K562 (cell line): ENCODE measurements around the gene TMEM243. TPM values are rescaled to one million over a fixed set of nuclear protein-coding genes. Genes with fewer than 3 reads are reported as not detected.

ENCODE experiments used
- ATAC-seq: fragments of 200-7000 bp; cut with Tn5 transposase; 3 replicates; pipeline ENCODE4 v1.9.1; 2020; ENCODE audit warnings: moderate library complexity
- BruUV-seq: library from RNA; stranded (reverse); fragments of 400-500 nt; replicated peaks from 2 replicates; lab custom pipeline; 2021; lab: Mats Ljungman, UMichigan
- CTCF ChIA-PET: fragments of 300-600 bp; formaldehyde crosslinking; extraction: SDS; loops from one replicate; lab custom pipeline; 2021; ENCODE audit warnings: low intra/inter-chr PET ratio; lab: Yijun Ruan, JAX
- POLR2A ChIA-PET: fragments of 300-600, 350-650 bp; sonication (Branson Sonifier 250); formaldehyde crosslinking; extraction: SDS; loops from one replicate; lab custom pipeline; 2021; ENCODE audit warnings: antibody characterized with exemption, inconsistent platforms; lab: Yijun Ruan, JAX
- DNase-seq, 4 experiments: peaks; one replicate each; pipeline versions ENCODE4 v3.0.0 to v3.0.0-alpha.2; 2011 to 2018; ENCODE audit warnings: low spot score in 3 of 4, mixed read lengths in 3 of 4; ENCODE audit errors: extremely low read depth in 1 of 4
- FAIRE-seq: peaks from 2 replicates; lab custom pipeline; 2011; peaks lifted over from hg19 to GRCh38; lab: Jason Lieb, UNC
- H2AFZ ChIP-seq: 2 replicates; pipeline ENCODE4 v1.6.0; 2011; ENCODE audit warnings: low read depth, low read length, control low read depth, inconsistent platforms
- H3K27ac ChIP-seq: fragments of 200-600 bp; 3 replicates; pipeline ENCODE4 v1.8.0; 2011; ENCODE audit warnings: low read depth, mild to moderate bottlenecking, control low read depth, inconsistent platforms, low read length, moderate library complexity, mixed read lengths; ENCODE audit errors: extremely low read depth
- H3K27me3 ChIP-seq, 2 experiments: fragments of 300-600 bp in 1 of 2; 2 replicates in 1 of 2; 3 replicates in 1 of 2; pipeline versions ENCODE4 v1.6.0 to v1.8.0; 2011; ENCODE audit warnings: inconsistent platforms in 2 of 2, low read length in 2 of 2, mild to moderate bottlenecking in 1 of 2, mixed read lengths in 1 of 2, moderate library complexity in 1 of 2; ENCODE audit not compliant: control insufficient read depth in 2 of 2, insufficient read depth in 2 of 2
- H3K36me3 ChIP-seq: fragments of 300-600 bp; 3 replicates; pipeline ENCODE4 v1.8.0; 2011; ENCODE audit warnings: mild to moderate bottlenecking, low read length, inconsistent platforms; ENCODE audit not compliant: control insufficient read depth, insufficient read depth
- H3K4me1 ChIP-seq, 2 experiments: fragments of 200-600 bp in 1 of 2; replicated peaks in 1 of 2; 2 replicates in 1 of 2; 3 replicates in 1 of 2; pipeline versions ENCODE4 v1.5.1 to v1.8.0; 2011; ENCODE audit warnings: inconsistent platforms in 2 of 2, low read length in 2 of 2, mild to moderate bottlenecking in 1 of 2, mixed read lengths in 1 of 2, moderate library complexity in 1 of 2; ENCODE audit not compliant: control insufficient read depth in 2 of 2, insufficient read depth in 2 of 2
- H3K4me2 ChIP-seq: 2 replicates; pipeline ENCODE4 v1.6.1; 2011; ENCODE audit warnings: low read length, control low read depth, inconsistent platforms, mixed read lengths; ENCODE audit not compliant: insufficient read depth
- H3K4me3 ChIP-seq: fragments of 200-600 bp; sonication (generic), shearing (Covaris generic); 2 replicates; pipeline ENCODE4 v1.5.1; 2016; ENCODE audit warnings: control low read depth, inconsistent platforms
- H3K79me2 ChIP-seq: fragments of 200-600 bp; 3 replicates; pipeline ENCODE4 v1.8.0; 2011; ENCODE audit warnings: low read length, inconsistent platforms; ENCODE audit not compliant: control insufficient read depth, insufficient read depth
- H3K9ac ChIP-seq, 2 experiments: 2 replicates each; pipeline versions ENCODE4 v1.6.0 to v1.6.1; 2011; ENCODE audit warnings: low read depth in 2 of 2, low read length in 2 of 2, control low read depth in 1 of 2, inconsistent platforms in 1 of 2, mild to moderate bottlenecking in 1 of 2, mixed read lengths in 1 of 2; ENCODE audit not compliant: insufficient read depth in 1 of 2
- H3K9me1 ChIP-seq: one replicate; pipeline ENCODE4 v1.6.0; 2011; ENCODE audit warnings: inconsistent platforms, mild to moderate bottlenecking, low read length, moderate library complexity; ENCODE audit not compliant: control insufficient read depth, insufficient read depth
- H3K9me3 ChIP-seq: replicated peaks from 2 replicates; pipeline ENCODE4 v1.5.1; 2011; ENCODE audit warnings: low read depth, low read length, inconsistent platforms; ENCODE audit not compliant: control insufficient read depth, insufficient read depth
- H4K20me1 ChIP-seq: replicated peaks from 2 replicates; pipeline ENCODE4 v1.6.1; 2011; ENCODE audit warnings: low read length, inconsistent platforms, mixed read lengths; ENCODE audit not compliant: control insufficient read depth, insufficient read depth
- GTF2F1 ChIP-seq: IDR thresholded peaks from 2 replicates; pipeline ENCODE4 v1.6.1; 2011; ENCODE audit warnings: low read depth, low read length, improper control_type of control experiment
- HCFC1 ChIP-seq: IDR thresholded peaks from 2 replicates; pipeline ENCODE4 v1.6.1; 2012; ENCODE audit warnings: low read depth, low read length, improper control_type of control experiment
- HDGF ChIP-seq: fragments of 450-650 bp; IDR thresholded peaks from 2 replicates; pipeline ENCODE4 v1.6.1; 2016
- JUN ChIP-seq, 2 experiments: sonication (generic) in 1 of 2; formaldehyde crosslinking in 1 of 2; IDR thresholded peaks; 2 replicates each; pipeline versions ENCODE4 v1.6.1 to v1.8.0; 2012 to 2022; ENCODE audit warnings: borderline replicate concordance in 2 of 2, mild to moderate bottlenecking in 2 of 2, improper control_type of control experiment in 1 of 2, low read depth in 1 of 2, low read length in 1 of 2, missing genetic modification reagents in 1 of 2
- KLF13 ChIP-seq: fragments of 450-650 bp; IDR thresholded peaks from 2 replicates; pipeline ENCODE4 v1.6.1; 2016; ENCODE audit warnings: missing genetic modification characterization, low read depth, mild to moderate bottlenecking, missing compliant biosample characterization, moderate library complexity, borderline replicate concordance
- MTA3 ChIP-seq: fragments of 450-650 bp; formaldehyde crosslinking; IDR thresholded peaks from 2 replicates; pipeline ENCODE4 v1.6.1; 2017; ENCODE audit warnings: mild to moderate bottlenecking, borderline replicate concordance
- MTF1 ChIP-seq: fragments of 250-450 bp; sonication (Bioruptor Pico); IDR thresholded peaks from 2 replicates; pipeline ENCODE4 v1.9.0; 2021; ENCODE audit warnings: moderate library complexity, mild to moderate bottlenecking, inconsistent platforms, borderline replicate concordance
- POU5F1 ChIP-seq: fragments of 150-350 bp; IDR thresholded peaks from 2 replicates; pipeline ENCODE4 v1.6.1; 2014; ENCODE audit warnings: borderline replicate concordance, low read length, low read depth, mild to moderate bottlenecking; ENCODE audit not compliant: partially characterized antibody
- SMARCA4 ChIP-seq: fragments of 450-650 bp; IDR thresholded peaks from 2 replicates; pipeline ENCODE4 v1.6.1; 2016
- TCF3 ChIP-seq: sonication (generic); formaldehyde crosslinking; IDR thresholded peaks from 2 replicates; pipeline ENCODE4 v1.4.0; 2020; ENCODE audit warnings: mild to moderate bottlenecking, missing genetic modification reagents
- TEAD1 ChIP-seq, 2 experiments: fragments of 450-650 bp in 1 of 2; sonication (generic) in 1 of 2; formaldehyde crosslinking; IDR thresholded peaks; 2 replicates each; pipeline versions ENCODE4 v1.4.0 to v1.8.0; 2020 to 2022; ENCODE audit warnings: mild to moderate bottlenecking in 2 of 2, missing genetic modification reagents in 1 of 2
- ZEB2 ChIP-seq: fragments of 450-650 bp; IDR thresholded peaks from 2 replicates; pipeline ENCODE4 v1.6.1; 2016
- ZNF408 ChIP-seq: fragments of 250-450 bp; sonication (Bioruptor Pico); IDR thresholded peaks from 2 replicates; pipeline ENCODE4 v1.4.0; 2020; ENCODE audit warnings: low read depth, mild to moderate bottlenecking, moderate library complexity
- whole genome bisulfite sequencing: fragments of 100-300 bp; shearing (Covaris generic); methylation state at CpG from one replicate; pipeline ENCODE4 v1.1.6; 2016; ENCODE audit warnings: low coverage, mixed read lengths; ENCODE audit not compliant: insufficient coverage; ENCODE audit errors: missing lambda C conversion rate; 5-methylcytosine and 5-hydroxymethylcytosine counted together
- in situ Hi-C: fragments of 300-500 bp; cut with MboI; formaldehyde crosslinking; loops from 4 replicates; pipeline ENCODE4 v1.15.0; 2018; ENCODE audit warnings: inconsistent platforms, mixed read lengths
- intact Hi-C: fragments of 100-400 bp; cut with micrococcal nuclease; formaldehyde crosslinking; loops from 2 replicates; pipeline ENCODE4 v1.14.2; 2022
- polyA plus RNA-seq, 8 experiments: library from polyadenylated mRNA; depleted of rRNA in 4 of 8; stranded (reverse) in 5 of 8; unstranded in 3 of 8; fragments of >200 nt; fragmentation: Nextera tagmentation in 2 of 8; fragmentation: Illumina TruSeq in 1 of 8; extraction: Ambion mirVana in 2 of 8; extraction: Trizol in 1 of 8; gene quantifications; 2 replicates each; pipeline versions ENCODE4 v1.2.1 to v1.2.3, GENCODE V29; 2011 to 2014; ENCODE audit warnings: inconsistent platforms in 1 of 8, missing spikeins in 1 of 8
- total RNA-seq, 7 experiments: library from RNA; depleted of rRNA in 6 of 7; stranded (reverse); fragments of >200 nt in 6 of 7; fragmentation: Illumina TruSeq in 2 of 7; extraction: Trizol in 2 of 7; gene quantifications; 2 replicates each; pipeline versions ENCODE4 v1.2.1 to v1.2.3, GENCODE V29; 2011 to 2021; ENCODE audit warnings: low replicate concordance in 1 of 7
- TF ChIP-seq, protein P1 (sequence below), 2 experiments: fragments of 450-650 bp in 1 of 2; IDR thresholded peaks; 2 replicates each; pipeline ENCODE4 v1.6.1; 2011 to 2017; ENCODE audit warnings: low read depth in 2 of 2, antibody characterized with exemption in 1 of 2, borderline replicate concordance in 1 of 2, low read length in 1 of 2, mild to moderate bottlenecking in 1 of 2, mixed read lengths in 1 of 2; ENCODE audit not compliant: control insufficient read depth in 1 of 2
- TF ChIP-seq, protein P2 (sequence below): fragments of 250-450 bp; sonication (Bioruptor Pico); IDR thresholded peaks from 2 replicates; pipeline ENCODE4 v1.8.0; 2021; ENCODE audit warnings: moderate library complexity, mild to moderate bottlenecking, inconsistent platforms
- TF ChIP-seq, protein P3 (sequence below): fragments of 250-450 bp; sonication (Bioruptor Pico); IDR thresholded peaks from 2 replicates; pipeline ENCODE4 v1.5.0; 2021

Gene TMEM243
- total and polyA plus RNA-seq, 9 of the 15 experiments (the other 6 are each of a cell fraction or from before 2014, with no cell fraction given) = 3.9 to 8.6 (median 6.1) TPM

DNA sequence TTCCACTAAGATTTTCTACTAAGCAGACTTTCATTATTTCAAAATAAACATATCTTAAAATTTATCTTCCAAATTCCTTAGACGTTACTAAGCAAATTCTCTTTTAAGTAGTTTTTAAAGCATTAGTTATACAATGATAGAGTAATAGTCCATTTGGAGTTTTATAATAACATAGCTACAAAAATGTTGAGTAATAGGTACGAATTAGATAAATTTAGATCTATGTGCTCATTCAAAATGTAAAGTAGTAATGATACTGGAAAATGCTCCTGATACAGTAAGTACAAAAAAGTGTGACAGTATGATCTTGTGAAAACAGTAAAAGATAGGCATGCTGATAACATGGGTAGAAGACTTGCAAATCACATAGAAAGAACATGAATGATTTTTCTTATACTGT, 62.8 kb downstream of the TMEM243 start:
- H3K4me1 ChIP-seq = peaks cover 3 to 20% of the 10 kb centered on the region in 2 experiments; a peak in 2 of 5 replicates
- TF ChIP-seq HDGF (no peak), SMARCA4 (no peak), KLF13 (tag) (no peak), TCF3 (CRISPR knock-in tag) (no peak), HCFC1 (no peak), MTA3 (no peak), ZNF408 (CRISPR knock-in tag) (no peak), ZEB2 (no peak), JUN (IDR thresholded peaks at IDR 0.05; ENCODE audit: borderline replicate concordance, low read depth, low read length) (no peak), JUN (CRISPR knock-in tag; IDR thresholded peaks at IDR 0.05; ENCODE audit: borderline replicate concordance) (no peak), MTF1 (CRISPR knock-in tag) (no peak), POU5F1 (no peak), TEAD1 (CRISPR knock-in tag; IDR thresholded peaks at IDR 0.05) (no peak), GTF2F1 (no peak)
- TF ChIP-seq, protein P1, sequence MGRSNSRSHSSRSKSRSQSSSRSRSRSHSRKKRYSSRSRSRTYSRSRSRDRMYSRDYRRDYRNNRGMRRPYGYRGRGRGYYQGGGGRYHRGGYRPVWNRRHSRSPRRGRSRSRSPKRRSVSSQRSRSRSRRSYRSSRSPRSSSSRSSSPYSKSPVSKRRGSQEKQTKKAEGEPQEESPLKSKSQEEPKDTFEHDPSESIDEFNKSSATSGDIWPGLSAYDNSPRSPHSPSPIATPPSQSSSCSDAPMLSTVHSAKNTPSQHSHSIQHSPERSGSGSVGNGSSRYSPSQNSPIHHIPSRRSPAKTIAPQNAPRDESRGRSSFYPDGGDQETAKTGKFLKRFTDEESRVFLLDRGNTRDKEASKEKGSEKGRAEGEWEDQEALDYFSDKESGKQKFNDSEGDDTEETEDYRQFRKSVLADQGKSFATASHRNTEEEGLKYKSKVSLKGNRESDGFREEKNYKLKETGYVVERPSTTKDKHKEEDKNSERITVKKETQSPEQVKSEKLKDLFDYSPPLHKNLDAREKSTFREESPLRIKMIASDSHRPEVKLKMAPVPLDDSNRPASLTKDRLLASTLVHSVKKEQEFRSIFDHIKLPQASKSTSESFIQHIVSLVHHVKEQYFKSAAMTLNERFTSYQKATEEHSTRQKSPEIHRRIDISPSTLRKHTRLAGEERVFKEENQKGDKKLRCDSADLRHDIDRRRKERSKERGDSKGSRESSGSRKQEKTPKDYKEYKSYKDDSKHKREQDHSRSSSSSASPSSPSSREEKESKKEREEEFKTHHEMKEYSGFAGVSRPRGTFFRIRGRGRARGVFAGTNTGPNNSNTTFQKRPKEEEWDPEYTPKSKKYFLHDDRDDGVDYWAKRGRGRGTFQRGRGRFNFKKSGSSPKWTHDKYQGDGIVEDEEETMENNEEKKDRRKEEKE (IDR thresholded peaks at IDR 0.05; ENCODE audit: borderline replicate concordance in 1 of 2, control insufficient read depth in 1 of 2, low read depth in 2 of 2, low read length in 1 of 2) = no peak
- TF ChIP-seq, protein P2, sequence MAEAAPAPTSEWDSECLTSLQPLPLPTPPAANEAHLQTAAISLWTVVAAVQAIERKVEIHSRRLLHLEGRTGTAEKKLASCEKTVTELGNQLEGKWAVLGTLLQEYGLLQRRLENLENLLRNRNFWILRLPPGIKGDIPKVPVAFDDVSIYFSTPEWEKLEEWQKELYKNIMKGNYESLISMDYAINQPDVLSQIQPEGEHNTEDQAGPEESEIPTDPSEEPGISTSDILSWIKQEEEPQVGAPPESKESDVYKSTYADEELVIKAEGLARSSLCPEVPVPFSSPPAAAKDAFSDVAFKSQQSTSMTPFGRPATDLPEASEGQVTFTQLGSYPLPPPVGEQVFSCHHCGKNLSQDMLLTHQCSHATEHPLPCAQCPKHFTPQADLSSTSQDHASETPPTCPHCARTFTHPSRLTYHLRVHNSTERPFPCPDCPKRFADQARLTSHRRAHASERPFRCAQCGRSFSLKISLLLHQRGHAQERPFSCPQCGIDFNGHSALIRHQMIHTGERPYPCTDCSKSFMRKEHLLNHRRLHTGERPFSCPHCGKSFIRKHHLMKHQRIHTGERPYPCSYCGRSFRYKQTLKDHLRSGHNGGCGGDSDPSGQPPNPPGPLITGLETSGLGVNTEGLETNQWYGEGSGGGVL (CRISPR knock-in tag) = no peak
- TF ChIP-seq, protein P3, sequence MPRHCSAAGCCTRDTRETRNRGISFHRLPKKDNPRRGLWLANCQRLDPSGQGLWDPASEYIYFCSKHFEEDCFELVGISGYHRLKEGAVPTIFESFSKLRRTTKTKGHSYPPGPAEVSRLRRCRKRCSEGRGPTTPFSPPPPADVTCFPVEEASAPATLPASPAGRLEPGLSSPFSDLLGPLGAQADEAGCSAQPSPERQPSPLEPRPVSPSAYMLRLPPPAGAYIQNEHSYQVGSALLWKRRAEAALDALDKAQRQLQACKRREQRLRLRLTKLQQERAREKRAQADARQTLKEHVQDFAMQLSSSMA (CRISPR knock-in tag) = no peak
- H3K9me1 ChIP-seq = no peaks in the 10 kb centered on the region
- peaks cover 82% of the 10 kb centered on the region for H3K79me2 ChIP-seq
- in situ Hi-C loops = no loop called here
- H3K27ac ChIP-seq = no peak overlapping the region
- FAIRE-seq (no peak), DNase-seq (no peak), ATAC-seq (no peak)
- no peak overlapping the region; a peak in 1 of 4 replicates for H3K9ac ChIP-seq
- H3K4me3 ChIP-seq = no peak overlapping the region
- no peak overlapping the region for H2AFZ ChIP-seq
- ChIA-PET POLR2A (interaction anchor here (5.8 kb wide), 1 partner anchor 9 kb away, joined by 59 read pairs; no protein-coding TSS in a partner anchor), CTCF (no interaction called here)
- H3K4me2 ChIP-seq = no peak overlapping the region
- H3K9me3 ChIP-seq = no peaks in the 10 kb centered on the region
- intact Hi-C loops = loop anchor here (10.0 kb wide), 1 partner anchor 718 kb away; the partner anchor contains the start of genes DBF4 and SLC25A40
- H3K27me3 ChIP-seq = no peaks in the 10 kb centered on the region
- no TSS peak for BruUV-seq
- H4K20me1 ChIP-seq = 0 out of 2 replicates have a peak, but pooled peaks cover 6% of the 10 kb centered on the region
- WGBS = 51% methylated on average over 2 of the region's 2 CpGs
- peaks cover 42% of the 10 kb centered on the region for H3K36me3 ChIP-seq
